ENCODE results near the gene MIGA1. TPM values are rescaled to one million over a fixed set of nuclear protein-coding genes. Genes with fewer than 3 reads are reported as not detected.
"Not testable (repeated sequence)": the region's sequence is repeated elsewhere in the genome, so short reads cannot be mapped to it uniquely, and the experiment has no call there.

MIGA1 gene
- total and polyA plus RNA-seq, 5 experiments from 2014 or later, result 7.1 to 22.2 (median 11.8) TPM

DNA sequence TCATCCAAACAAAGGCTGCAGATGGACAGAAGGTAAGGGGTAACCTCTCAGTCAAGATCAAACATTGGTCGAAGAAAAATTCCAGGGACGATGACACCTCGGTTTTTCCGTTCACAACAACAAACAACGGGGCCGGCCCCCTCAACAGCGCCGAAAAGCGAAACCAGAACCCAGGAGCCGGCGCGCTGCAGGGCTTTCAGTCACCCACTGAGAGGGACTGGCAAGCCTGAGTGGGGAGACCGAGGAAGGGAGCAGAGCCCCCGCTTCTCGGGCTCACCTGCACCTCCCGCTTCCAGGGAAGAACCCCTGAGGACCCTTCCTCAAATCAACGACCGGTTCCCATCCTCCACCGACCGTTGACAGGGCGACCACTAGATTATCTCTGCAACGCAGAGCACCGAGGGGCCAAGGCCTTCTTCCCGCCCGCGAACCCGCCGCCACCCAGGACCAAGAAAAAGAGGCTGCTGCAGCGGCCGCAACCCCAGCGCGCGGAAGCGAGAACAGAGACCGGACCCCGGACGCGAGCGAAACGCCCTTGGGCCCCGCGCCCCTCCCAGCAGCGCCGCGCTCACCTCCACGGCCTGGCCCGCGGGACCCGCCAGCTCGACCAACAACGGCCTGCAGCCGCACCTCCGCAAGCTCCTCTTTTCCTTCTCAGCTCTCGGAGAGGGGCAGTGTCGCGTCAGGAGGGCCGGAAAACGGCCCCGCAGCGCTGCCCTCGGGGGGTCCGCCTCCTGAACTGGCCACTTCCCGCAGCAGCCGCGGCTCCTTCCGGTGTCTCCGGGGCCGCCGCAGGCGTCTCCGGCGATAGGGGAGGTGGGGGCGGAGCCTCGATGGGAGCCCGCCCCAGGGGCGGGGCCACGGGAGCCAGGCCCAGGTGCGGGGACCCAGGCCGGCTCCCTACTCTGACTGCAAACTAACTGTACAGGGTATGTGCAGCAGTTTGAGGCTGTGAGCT lies 20.1 kb upstream of the MIGA1 start, which contains the start of gene USP33:
TSS of gene USP33 (minus strand) at position 782 of the 958 bp plus-strand sequence. CDS start 18,155 bp downstream, outside the sequence.
- H3K27ac Mint-ChIP-seq, result peak within 1 kb of the TSS; percentile 82 to 97 (median 92)
- POLR2A ChIA-PET, result interaction anchor here (1.1 to 2.4 kb wide), 4 partner anchors 20 to 245 kb away, joined by 4 to 22 read pairs (median 8); partner anchors contain the start of genes DNAJB4, FUBP1, MIGA1 and ZZZ3
- H3K4me1 Mint-ChIP-seq, result peaks cover 24 to 50% (median 38%) of the 10 kb centered on the region in 4 donors
- DNase-seq (peak; percentile 82 to 95 (median 92)), ATAC-seq (peak; percentile 93)
- H3K9me3 Mint-ChIP-seq, result no peaks in the 10 kb centered on the region
- peak within 1 kb of the TSS; percentile 86 to 97 (median 92) for H3K4me3 Mint-ChIP-seq
- no peaks in the 10 kb centered on the region for H3K36me3 Mint-ChIP-seq
- H3K27me3 Mint-ChIP-seq, result no peaks in the 10 kb centered on the region

DNA sequence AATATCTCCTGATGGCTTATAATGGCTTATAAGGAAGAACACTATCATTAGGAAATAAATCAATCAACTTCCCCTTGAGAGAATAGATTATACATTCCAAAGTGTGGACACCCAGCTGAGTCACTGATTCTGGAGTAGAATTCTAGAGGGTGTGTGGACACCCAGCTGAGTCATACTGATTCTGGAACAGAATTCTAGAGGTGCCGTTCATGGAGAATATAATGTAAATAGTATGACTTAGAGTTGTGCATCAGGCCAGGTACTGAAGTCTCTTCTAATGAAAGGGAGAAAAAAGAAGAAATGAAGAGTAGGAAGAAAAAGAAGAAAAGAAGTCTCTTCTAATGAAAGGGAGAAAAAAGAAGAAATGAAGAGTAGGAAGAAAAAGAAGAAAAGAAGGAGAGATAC lies 17.4 kb upstream of the MIGA1 start:
- DNase-seq (no peak), ATAC-seq (no peak)
- POLR2A ChIA-PET, result no interaction called here
- peaks cover 0 to 3% (median 0%) of the 10 kb centered on the region in 5 donors for H3K27me3 Mint-ChIP-seq
- H3K4me3 Mint-ChIP-seq, result no peak overlapping the region
- no peaks in the 10 kb centered on the region for H3K36me3 Mint-ChIP-seq
- H3K4me1 Mint-ChIP-seq, result peaks cover 10 to 25% (median 14%) of the 10 kb centered on the region in 4 donors
- H3K9me3 Mint-ChIP-seq, result no peaks in the 10 kb centered on the region
- peak overlapping the region in 3 of 10 donors; percentile 10 to 34 (median 16) for H3K27ac Mint-ChIP-seq

DNA sequence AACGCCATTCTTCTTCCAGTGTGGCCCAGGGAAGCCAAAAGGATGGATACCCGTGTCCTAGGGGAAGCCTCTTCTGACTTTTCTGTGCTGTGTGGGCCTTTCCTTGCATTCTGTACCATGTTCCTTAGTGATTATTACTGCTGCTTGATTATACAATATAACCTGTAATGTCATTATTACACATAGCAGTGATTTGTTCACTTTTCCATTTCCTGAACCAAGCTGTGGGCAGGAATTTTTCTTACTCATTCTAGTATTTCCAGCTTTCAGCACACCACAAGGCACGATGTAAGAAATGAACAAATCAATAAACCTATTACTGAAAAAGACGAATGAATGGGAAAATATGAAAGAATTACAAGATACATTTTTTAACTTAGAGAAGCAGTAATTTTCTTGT lies 11.4 kb upstream of the MIGA1 start:
- POLR2A ChIA-PET, result interaction anchor here (0.6 kb wide), 2 partner anchors 42 to 211 kb away, joined by 3 to 5 read pairs; partner anchors contain the start of gene FUBP1
- ATAC-seq, result no peak

DNA sequence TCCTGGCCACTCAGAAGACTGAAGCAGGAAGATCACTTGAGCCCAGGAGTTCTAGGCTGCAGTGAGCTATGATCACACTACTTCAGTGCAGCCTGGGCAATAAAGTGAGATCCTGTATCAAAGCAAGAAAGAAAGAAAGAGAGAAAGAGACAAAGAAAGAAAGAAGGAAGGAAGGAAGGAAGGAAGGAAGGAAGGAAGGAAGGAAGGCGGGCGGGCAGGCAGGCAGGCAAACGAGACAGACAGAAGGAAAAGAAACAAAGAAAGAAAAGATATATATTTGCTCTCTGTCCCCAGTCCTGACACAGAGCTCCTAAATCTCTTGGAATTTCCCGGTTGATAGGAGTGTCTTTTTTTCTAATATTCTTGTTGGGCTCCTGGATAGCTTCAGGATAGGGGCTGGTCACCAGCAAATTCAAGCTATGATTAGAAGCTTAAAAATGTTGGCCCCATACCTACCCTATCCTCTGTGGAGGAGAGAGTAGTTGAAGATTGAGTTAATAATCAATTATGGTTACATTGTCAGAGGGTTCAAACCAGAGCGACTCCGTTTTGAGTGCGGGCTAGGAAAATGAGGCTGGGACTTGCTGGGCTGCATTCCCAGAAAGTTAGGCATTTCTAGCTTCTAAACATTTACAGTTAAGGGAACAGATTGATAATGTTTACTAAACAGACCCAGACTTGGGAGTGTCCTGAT lies 3.3 kb upstream of the MIGA1 start:
- no peaks in the 10 kb centered on the region for H3K9me3 Mint-ChIP-seq
- H3K4me3 Mint-ChIP-seq, result no peak overlapping the region
- H3K27me3 Mint-ChIP-seq, result peaks cover 0 to 3% (median 0%) of the 10 kb centered on the region in 5 donors
- POLR2A ChIA-PET, result no interaction called here
- peak overlapping the region in 2 of 10 donors; percentile 73 to 79 for H3K27ac Mint-ChIP-seq
- peaks cover 15 to 21% (median 21%) of the 10 kb centered on the region in 4 donors for H3K4me1 Mint-ChIP-seq
- ATAC-seq (no peak), DNase-seq (no peak)
- H3K36me3 Mint-ChIP-seq, result no peaks in the 10 kb centered on the region

More for the DNA sequence above, 11.4 kb upstream of the MIGA1 start:
- no peaks in the 10 kb centered on the region for H3K9me3 Mint-ChIP-seq
- no peak for DNase-seq
- no peak overlapping the region for H3K4me3 Mint-ChIP-seq
- H3K27me3 Mint-ChIP-seq, result peaks cover 0 to 3% (median 0%) of the 10 kb centered on the region in 5 donors
- H3K36me3 Mint-ChIP-seq, result no peaks in the 10 kb centered on the region
- H3K27ac Mint-ChIP-seq, result no peak overlapping the region
- H3K4me1 Mint-ChIP-seq, result peaks cover 0 to under 1% (median 0%) of the 10 kb centered on the region in 4 donors

DNA sequence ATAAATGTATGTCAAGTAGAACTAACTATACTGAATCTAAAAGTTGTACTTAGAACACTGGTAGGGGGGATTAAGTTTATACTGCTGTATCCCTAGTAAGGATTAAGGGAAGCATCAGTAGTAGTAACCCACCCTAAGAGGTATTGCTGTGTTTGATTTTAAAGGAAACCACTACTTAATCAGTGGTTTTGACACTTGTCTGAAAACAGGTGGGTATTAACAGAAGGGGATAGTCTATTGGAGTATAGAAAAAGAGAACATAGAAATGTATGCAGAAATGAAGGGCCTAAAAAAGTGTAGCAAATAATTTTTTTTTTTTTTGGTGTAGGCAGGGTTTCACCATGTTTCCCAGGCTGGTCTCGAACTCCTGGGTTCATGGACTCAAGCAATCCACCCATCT lies 2.2 kb downstream of the MIGA1 start:
- Mint-ChIP-seq H3K27ac (peak overlapping the region in 5 of 10 donors; percentile 1 to 57 (median 36)), H3K4me3 (peak overlapping the region in 5 of 10 donors; percentile 11 to 96 (median 68)), H3K4me1 (peaks cover 23 to 45% (median 37%) of the 10 kb centered on the region in 4 donors), H3K27me3 (no peaks in the 10 kb centered on the region), H3K9me3 (peaks cover 0 to 10% (median 3%) of the 10 kb centered on the region in 9 donors), H3K36me3 (peaks cover 4 to 37% (median 31%) of the 10 kb centered on the region in 3 donors)
- DNase-seq (no peak), ATAC-seq (no peak)
- POLR2A ChIA-PET, result no interaction called here

DNA sequence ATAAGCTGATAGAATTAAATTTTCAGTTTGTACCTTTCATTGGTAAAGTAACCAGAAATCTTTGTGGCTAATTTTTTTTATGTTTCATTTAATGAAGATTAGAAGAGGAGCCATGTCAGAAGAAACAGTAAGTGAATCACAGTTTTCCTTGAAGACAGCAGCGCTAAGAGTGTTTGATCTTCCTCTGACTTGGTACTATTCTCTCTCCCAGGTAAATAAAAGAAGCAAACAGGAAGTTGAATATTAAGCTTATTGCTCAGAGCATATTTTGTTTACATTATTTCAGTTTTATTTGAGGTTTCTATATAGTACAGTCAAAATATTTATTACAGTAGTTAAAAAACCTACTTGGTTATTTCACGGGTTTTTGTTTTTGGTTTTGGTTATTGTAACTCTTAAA lies 3.7 kb downstream of the MIGA1 start:
- no peak overlapping the region for H3K4me3 Mint-ChIP-seq
- DNase-seq, result no peak
- H3K4me1 Mint-ChIP-seq, result peaks cover 23 to 45% (median 37%) of the 10 kb centered on the region in 4 donors
- peaks cover 0 to 12% (median 5%) of the 10 kb centered on the region in 9 donors for H3K9me3 Mint-ChIP-seq
- H3K36me3 Mint-ChIP-seq, result peaks cover 8 to 52% (median 43%) of the 10 kb centered on the region in 3 donors
- peak overlapping the region in 5 of 10 donors; percentile 6 to 35 (median 26) for H3K27ac Mint-ChIP-seq
- no peak for ATAC-seq
- POLR2A ChIA-PET, result no interaction called here
- no peaks in the 10 kb centered on the region for H3K27me3 Mint-ChIP-seq

DNA sequence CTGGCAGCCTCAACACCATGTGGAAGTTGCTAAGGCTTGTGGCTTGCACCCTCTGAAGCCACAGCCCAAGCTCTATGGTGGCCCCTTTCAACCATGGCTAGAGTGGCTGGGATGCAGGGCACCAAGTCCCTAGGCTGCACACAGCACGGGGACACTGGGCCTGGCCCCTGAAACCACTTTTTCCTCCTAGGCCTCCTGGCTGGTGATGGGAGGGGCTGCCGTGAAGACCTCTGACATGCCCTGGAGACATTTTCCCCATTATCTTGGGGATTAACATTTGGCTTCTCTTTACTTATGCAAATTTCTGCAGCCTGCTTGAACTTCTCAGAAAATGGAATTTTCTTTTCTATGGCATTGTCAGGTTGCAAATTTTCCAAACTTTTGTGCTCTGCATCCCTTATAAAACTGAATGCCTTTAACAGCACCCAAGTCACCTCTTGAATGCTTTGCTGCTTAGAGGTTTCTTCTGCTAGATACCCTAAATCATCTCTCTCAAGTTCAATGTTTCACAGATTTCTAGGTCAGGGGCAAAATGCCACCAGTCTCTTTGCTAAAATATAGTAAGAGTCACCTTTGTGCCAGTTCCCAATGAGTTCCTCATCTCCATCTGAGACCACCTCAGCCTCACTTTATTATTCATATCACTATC lies 6.8 kb downstream of the MIGA1 start:
- Mint-ChIP-seq H3K9me3 (peaks cover 0 to 12% (median 5%) of the 10 kb centered on the region in 9 donors), H3K4me1 (peaks cover 14 to 28% (median 26%) of the 10 kb centered on the region in 4 donors), H3K27ac (peak overlapping the region in 1 of 10 donors; percentile 42), H3K36me3 (peaks cover 13 to 82% (median 57%) of the 10 kb centered on the region in 3 donors)
- H3K4me3 Mint-ChIP-seq, H3K27me3 Mint-ChIP-seq, DNase-seq, ATAC-seq, POLR2A ChIA-PET: not testable (repeated sequence)

DNA sequence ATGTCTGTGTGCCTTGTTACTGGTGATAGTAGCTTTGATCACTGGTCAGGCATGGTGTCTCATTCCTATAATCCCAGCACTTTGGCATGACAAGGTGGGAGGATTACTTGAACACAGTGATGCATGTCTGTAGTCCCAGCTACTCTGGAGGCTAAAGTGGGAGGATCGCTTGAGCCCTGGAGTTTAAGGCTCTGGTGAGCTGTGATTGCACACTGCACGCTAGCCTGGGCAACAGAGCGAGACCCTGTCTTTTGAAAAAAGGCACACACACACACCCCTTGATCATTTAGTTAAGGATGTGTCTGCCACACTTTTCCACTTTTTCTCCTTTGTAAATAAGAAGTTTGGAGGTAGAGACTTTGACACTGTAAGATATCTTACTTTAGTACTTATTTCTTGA lies 15.1 kb downstream of the MIGA1 start:
- ATAC-seq, result no peak
- Mint-ChIP-seq H3K36me3 (peaks cover 3 to 75% (median 17%) of the 10 kb centered on the region in 3 donors), H3K4me3 (no peak overlapping the region), H3K27me3 (no peaks in the 10 kb centered on the region), H3K4me1 (peaks cover 18 to 37% (median 30%) of the 10 kb centered on the region in 4 donors), H3K27ac (peak overlapping the region in 1 of 10 donors; percentile 10), H3K9me3 (no peaks in the 10 kb centered on the region)
- POLR2A ChIA-PET, result no interaction called here
- DNase-seq, result no peak

DNA sequence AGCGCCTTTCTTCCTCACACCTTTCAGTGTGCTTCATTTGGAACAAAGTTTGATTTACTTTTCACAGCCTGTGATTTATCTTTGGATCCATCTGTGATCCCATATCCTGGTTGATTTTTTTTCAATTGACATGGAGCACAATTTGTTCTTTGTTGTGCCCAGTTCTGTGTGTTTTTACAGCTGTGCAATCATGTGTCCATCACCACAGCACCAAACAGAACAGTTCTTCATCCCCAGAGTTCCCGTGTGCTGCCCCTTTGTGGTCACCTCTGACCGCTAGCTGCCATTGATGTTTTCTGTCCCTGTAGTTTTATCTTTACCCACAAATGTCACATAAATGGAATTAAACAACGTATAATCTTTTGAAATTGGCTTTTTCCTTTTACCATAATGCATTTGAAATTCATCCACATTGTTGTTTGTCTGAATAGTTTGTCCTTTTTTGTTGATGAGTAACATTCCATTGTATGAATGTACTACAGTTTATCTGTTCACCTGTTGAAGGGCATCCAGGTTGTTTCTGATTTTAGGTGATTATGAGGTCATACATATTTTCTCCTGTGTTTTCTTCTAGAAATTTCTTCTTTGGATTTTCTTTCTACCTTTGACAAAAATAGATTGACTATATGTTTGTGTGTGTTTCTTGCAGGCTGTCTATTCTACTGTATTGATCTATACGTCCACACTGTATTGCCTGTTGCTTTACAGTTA lies 17.4 kb downstream of the MIGA1 start:
- H3K27ac Mint-ChIP-seq, result peak overlapping the region in 1 of 10 donors; percentile 11

DNA sequence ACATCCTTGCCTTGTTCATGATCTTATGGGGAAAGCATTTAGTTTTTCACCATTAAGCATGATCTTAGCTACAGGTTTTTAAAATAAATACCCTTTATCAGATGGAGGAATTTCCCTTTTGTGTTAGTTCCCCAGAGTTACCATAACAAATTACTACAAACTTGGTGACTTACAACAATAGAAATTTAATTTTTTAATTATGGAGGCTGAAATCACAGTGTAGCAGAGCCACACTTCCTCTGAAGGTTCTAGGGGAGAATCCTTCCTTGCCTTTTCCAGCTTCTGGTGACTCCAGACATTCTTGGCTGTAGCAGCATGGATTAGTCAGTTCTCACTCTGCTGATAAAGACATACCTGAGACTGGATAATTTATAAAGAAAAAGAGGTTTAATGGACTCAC lies 18.5 kb downstream of the MIGA1 start:
- no peaks in the 10 kb centered on the region for H3K27me3 Mint-ChIP-seq
- H3K9me3 Mint-ChIP-seq, result no peaks in the 10 kb centered on the region
- ATAC-seq, result no peak
- H3K4me1 Mint-ChIP-seq, result peaks cover 16 to 41% (median 28%) of the 10 kb centered on the region in 4 donors
- POLR2A ChIA-PET, result no interaction called here
- DNase-seq, result no peak
- peaks cover 0 to 67% (median 13%) of the 10 kb centered on the region in 3 donors for H3K36me3 Mint-ChIP-seq
- no peak overlapping the region for H3K4me3 Mint-ChIP-seq
- peak overlapping the region in 1 of 10 donors; percentile 46 for H3K27ac Mint-ChIP-seq

More for the DNA sequence above, 17.4 kb downstream of the MIGA1 start:
- no peaks in the 10 kb centered on the region for H3K9me3 Mint-ChIP-seq
- peaks cover 19 to 47% (median 34%) of the 10 kb centered on the region in 4 donors for H3K4me1 Mint-ChIP-seq
- no peaks in the 10 kb centered on the region for H3K27me3 Mint-ChIP-seq
- H3K4me3 Mint-ChIP-seq, result peak overlapping the region in 1 of 10 donors; percentile 26
- no peak for ATAC-seq
- peaks cover 3 to 69% (median 15%) of the 10 kb centered on the region in 3 donors for H3K36me3 Mint-ChIP-seq
- DNase-seq, result no peak
- POLR2A ChIA-PET, result no interaction called here

DNA sequence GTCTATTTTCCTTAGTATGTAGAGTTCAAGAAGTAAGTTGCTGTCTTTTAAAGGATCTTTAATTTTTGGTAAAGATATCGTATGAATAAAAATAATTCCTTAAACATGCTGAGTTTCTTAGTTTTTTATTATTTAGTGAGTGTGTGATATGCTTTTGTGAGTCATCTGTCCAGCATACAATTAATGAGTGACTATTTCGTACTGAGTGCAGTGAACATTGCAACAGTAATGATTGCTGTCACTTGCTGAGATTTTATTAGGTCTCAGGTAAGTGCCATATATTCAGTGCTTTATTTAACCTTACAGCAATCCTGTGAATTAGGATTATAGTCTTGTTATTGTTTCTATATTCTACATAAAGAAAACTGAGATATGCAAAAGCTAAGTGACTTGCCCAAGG lies 22.6 kb downstream of the MIGA1 start:
- peaks cover 0 to 74% (median 16%) of the 10 kb centered on the region in 3 donors for H3K36me3 Mint-ChIP-seq
- no peak overlapping the region for H3K4me3 Mint-ChIP-seq
- no peaks in the 10 kb centered on the region for H3K9me3 Mint-ChIP-seq
- peaks cover 5 to 27% (median 16%) of the 10 kb centered on the region in 4 donors for H3K4me1 Mint-ChIP-seq
- no peak for DNase-seq
- POLR2A ChIA-PET, result no interaction called here
- no peaks in the 10 kb centered on the region for H3K27me3 Mint-ChIP-seq
- no peak for ATAC-seq
- H3K27ac Mint-ChIP-seq, result peak overlapping the region in 1 of 10 donors; percentile 29

Measured in naive thymus-derived CD8-positive, alpha-beta T cell (primary cell).